GM18502 (cell line): ENCODE results near the gene CAPN15.

ENCODE experiments used
- ATAC-seq: cut with Tn5 transposase; IDR thresholded peaks from one replicate; pipeline ENCODE4 v1.9.1; 2021; ENCODE audit warnings: mild to moderate bottlenecking; ENCODE audit not compliant: unreplicated experiment, poor library complexity

Gene CAPN15

DNA sequence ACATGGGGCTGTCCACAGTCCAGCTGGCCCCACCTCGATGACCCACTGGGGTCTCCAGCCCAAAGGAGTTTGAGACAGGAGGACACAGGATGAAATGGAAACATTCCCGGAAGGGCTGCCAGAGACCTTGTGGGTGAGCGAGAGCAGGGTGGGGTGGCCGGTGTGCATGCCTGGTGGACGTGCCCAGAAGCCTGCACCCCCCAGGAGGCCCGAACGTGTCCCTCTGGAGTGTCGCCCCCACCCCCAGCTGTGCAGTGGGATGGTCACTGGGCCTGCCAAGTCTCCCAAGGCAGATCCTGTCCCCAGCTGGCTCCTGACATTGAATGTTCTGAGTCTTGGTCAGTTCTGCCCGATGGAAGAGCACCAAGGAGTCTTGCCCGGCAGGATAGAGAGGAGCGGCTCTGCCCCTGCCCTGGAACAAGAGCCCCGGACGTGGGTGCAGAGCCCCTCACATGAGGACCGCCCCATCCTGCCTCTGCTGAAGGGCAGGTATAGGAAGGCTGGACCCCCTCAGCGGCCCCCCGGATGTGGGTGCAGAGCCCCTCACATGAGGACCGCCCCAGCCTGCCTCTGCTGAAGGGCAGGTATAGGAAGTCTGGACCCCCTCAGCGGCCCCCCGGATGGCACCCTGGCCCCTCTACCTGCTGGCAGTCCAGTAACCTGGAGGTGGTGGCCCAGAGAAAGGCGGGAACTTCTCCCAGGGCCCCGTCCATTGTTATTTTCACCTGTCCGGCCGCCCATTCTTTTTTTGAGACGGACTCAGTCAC lies 3.1 kb upstream of the CAPN15 start:
- ATAC-seq: no peak

DNA sequence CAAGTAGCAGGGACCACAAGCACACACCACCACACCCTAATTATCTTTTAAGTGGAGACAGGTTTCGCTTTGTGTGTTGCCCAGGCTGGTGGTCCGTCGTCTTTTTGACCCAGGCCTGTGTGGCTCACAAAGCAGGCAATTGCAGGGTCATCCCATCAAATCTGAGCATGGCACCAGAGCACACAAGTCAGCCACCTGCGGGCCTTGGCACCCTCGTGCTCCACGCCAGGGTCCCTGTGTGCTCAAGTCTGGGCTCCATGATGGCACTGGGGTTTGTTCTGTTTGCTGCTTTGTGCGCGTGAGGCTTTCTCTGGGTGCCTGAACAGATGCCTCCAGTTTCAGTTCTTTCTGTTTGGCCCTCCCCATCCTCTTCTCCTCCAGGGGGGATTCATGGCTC lies 2.4 kb upstream of the CAPN15 start:
- no peak for ATAC-seq

DNA sequence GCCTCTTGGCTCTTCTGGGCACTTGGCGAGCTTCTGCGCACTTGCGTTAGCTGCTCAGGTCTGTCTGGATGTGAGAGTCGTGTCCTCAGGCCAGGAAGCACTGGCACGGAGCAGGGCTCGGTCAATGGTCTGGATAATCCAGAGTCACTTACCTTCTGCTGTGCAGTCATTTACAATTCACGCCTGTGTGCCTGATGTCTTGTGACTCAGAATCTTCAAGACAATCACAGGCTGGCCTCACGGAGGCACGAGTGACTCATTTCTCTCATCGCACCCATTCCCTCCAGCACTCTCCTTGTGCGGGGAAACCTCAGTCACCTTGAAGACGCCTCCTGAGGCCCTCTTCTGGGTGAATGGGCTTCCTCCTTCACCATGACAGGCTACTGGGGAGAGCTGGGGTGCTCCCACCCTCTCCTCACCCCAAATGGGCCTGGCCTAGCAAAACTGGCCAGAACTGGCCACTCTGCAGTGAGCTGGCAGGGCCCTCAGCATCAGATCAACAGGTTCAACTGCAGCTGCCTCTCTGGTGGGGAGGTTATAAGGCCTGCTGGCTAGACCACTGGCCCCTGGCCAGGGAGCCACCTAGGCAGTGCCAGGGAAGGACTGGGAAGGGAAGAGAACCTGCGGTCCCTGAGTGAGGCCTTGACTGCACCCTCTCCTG lies 1.9 kb upstream of the CAPN15 start:
- no peak for ATAC-seq

DNA sequence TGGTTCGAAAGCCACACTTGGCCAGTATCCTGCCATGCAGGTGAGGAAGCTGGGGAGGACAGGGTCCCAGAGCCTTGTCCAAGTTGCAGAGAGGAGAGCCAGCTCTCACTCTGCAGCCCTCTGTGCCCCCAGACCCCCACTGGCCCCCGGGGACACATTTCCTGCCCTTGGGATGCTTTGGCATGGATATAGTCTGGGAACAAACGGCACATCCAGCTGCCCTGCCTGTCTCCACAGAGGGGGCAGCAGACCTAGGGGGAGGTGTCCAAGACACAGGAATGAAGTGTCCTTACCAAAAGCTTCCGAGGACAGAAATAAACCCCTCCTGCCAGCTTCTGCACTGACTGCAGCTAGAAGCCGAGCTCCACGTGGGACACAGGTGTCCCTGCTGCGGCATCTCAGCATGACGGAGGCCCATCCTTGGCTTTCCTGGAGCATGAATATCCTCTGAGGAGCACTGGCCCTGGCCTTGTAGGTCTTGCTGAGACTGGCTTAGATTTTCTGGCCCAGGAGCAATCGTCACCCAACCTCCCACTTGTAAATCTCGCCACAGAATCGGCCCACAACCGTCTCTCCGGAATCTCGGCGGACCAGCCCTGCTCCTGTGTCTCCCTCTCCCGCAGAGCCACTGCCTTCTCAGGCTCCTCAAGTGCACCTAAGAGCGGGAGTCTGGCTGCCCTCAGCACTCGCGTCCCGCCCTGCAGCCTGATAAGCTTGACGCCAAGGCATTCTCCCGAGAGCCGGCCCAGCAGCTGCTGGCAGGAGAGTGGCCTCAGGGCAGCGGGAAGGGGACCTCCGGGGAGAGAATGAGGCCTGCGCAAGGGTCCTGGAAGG lies 1.1 kb upstream of the CAPN15 start:
- ATAC-seq: no peak

DNA sequence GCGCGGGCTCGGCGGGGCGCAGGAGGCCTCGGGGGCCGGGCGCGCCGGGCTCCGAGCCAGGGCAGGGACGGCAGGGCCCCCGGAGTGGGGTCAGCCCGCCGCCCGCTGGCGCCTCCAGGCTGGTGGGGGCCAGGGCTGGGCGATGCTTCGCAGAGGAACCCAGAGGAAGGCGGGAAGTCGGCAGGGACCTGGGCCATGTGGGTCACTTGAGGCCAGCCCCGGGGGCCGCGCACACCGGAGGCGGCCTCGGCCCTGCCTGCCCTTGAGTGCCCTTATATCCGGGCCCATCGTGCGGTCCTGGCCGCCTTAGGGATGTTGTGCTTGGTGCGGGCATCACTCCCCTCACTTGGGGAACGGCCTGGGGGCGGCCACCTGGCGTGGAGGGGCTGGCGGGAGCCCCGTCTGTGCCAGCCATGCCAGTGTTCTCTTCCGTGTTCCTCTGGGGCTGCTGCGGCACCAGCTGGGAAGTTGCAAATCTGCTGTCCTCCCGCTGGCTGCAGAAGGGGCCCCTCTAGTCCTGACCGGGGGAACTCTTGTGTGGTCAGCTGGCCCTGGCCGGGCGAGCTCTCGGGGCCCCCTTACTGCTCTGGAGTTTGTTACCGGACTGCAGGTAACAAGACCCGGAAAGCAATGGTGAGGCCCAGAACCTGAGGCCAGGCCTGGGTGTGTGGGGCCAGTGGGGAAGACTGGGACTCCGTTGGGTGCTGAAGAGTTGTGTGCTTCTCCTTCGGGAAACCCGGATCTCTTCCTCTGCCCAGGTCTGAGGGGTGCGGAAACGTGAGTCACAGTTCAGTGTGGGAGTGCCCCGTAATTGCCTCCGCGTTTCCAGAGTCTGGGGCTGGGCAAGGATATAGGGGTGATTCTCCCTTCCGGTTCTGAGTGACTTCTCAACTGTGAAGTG lies 849 bp downstream of the CAPN15 start:
- ATAC-seq: peak; percentile 11

DNA sequence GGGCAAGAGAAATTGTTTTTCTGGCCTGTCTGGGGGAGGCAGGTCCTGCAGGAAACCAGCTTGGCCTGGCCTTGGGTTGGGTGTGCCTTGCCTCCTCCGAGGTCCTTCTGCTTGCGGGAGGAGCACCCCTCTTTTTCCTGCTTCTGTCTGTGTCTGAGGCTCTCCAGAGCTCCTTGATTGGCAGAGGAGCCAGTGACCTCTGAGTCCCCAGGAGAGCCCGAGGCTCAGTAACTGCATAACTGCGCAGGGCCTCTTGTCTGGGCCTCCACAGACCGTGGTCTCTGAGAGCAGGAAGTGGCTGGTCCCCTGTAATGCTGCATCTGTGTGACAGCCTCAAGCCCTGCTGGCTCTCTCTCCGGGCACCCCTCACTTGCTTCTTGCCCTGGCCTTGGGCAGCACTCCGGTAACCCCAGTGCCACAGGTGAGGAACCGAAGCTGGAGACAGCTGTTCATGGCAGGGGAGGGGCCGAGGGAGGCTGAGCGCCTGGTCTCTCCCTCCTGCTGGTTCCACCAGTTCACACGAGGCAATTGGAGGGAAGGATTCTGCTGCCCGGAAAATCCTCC lies 1.6 kb downstream of the CAPN15 start:
- no peak for ATAC-seq

DNA sequence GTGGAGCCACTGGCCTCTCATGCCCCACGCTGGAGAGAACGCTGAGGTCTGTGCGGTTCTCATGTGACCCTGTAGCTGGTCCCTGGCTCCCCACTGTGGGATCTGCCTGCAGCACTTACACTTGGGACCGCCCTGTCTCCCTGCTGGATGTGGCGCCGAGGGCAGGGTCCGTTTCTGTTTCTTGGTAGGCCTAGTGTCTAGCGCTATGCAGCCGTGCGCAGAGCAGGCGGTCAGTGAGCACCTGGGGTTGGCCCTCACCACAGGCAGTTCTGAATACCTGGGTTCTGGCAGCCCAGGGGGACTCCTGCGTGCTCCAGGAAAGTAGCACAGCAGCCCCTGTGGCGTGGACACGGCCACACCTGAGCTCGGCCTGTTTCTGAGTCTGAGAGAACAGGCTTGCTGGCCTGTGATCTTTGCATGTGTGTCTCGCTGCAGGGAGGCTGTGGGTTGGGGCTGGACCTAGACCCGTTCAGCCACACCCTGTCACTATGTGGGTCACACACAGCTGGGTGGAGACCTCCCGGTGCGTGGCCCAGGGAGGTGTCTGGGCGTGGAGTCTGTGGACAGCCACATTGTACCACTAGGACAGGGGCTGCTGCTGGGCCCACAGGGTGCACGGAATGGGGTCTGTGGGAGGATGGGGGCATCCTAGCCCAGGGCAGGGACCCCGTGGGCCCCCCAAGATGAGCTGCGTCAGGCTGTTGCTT lies 2.8 kb downstream of the CAPN15 start:
- ATAC-seq: no peak

DNA sequence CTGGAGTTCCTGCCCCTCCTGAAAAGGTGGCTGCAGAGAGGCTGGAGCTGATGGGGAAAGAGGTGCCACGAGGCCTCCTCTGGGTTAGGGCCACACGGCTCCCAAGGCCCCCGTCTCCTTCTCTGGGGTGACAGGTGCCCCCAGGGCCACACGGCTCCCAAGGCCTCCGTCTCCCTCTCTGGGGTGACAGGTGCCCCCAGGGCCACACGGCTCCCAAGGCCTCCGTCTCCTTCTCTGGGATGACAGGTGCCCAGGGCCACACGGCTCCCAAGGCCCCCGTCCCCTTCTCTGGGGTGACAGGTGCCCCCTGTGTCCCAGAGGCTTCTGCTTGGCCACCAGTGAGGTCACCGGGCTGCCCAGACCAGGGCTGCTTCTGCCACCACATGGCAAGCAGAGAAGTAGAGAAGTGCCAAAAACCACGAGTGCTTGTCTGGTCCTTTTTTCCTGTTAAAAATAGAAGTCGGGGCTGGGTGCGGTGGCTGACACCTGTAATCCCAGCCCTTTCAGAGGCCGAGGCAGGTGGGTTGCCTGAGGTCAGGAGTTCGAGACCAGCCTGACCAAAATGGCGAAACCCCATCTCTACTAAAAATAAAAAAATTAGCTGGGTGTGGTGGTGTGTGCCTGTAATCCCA lies 4.1 kb downstream of the CAPN15 start:
- ATAC-seq: no peak

DNA sequence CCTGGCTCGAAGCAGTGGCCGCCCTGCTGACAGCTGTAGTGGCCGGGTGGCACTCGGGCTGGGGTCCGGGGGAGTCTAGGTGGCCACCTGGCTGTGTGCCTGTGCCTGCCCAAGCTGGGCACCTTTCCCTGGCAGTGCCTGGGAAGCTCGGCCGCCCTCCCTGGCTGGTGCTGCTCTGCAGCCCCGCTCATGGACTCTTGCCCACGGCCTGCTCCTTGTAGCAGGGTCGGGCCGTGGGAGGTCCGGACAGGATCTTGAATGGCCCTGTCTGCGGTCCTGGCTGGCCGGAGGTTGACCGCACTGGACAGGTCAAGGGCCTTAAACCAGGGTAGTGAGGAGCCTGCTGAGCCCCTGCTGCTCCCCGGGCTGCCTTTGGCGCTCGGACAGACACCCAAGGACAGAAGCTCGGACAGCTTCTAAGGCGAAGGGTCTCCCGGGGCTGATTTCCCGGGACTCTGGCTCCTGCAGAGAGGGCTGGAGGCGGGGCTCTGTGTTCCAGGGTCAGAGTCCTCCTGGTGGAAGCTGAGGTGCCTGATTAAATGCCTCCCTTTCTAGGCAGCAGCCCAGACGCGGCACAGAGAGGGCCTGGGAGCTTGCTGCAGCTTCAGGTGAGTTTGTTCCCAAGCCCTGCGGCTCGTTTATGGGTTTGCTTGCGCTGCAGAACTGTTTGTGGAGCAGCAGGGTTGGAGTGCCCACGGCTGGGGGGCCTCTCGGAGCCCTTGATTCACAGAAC lies 6.0 kb downstream of the CAPN15 start:
- no peak for ATAC-seq

DNA sequence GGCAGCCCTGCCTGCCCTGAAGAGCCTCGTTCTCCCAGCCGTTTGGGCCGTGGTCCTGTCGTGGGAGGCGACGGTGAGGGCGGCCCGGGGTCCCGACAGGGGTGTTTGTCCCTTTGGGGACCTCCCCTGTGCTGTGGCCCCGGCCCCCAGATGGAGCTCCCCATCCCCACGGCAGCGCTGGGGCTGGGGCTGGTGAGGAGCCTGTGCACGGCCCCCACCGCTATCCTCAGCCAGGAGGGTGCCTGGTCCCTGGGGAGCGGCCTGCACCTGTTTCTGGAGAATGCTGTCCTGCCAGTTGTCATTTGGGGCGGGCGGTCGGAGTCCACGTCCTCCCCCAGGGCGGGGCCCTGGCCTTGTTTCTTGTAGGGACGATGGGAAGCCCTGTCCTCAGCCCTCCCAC lies 6.6 kb downstream of the CAPN15 start:
- no peak for ATAC-seq

DNA sequence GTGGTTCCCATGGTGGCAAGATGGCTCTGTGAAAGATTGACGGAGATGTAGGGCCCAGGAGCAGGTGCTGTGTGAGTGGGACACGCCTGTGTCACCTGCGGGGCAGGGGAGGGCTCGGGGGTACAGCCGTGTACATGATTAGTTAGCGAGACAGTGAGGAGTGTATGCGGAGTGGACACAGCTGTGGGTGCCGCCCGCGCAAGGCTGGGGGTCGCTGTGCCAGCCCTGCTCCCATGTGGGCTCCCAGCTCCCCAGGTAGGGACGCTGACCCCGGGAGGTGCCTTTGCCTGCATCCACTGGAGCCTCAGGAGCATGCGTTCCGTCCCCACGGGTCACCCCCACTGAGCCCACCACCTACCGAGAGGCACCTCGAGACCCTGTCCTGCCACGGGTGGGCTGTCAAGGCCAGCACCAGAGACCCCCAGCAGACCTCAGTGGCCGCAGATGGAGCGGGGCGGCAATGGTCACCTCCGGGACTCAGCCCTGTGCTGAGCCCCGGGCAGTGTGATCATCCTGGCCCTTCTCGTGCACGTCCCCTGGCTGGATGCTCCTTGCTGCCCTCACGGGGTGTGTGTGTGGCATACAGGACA lies 7.4 kb downstream of the CAPN15 start:
- ATAC-seq: no peak

DNA sequence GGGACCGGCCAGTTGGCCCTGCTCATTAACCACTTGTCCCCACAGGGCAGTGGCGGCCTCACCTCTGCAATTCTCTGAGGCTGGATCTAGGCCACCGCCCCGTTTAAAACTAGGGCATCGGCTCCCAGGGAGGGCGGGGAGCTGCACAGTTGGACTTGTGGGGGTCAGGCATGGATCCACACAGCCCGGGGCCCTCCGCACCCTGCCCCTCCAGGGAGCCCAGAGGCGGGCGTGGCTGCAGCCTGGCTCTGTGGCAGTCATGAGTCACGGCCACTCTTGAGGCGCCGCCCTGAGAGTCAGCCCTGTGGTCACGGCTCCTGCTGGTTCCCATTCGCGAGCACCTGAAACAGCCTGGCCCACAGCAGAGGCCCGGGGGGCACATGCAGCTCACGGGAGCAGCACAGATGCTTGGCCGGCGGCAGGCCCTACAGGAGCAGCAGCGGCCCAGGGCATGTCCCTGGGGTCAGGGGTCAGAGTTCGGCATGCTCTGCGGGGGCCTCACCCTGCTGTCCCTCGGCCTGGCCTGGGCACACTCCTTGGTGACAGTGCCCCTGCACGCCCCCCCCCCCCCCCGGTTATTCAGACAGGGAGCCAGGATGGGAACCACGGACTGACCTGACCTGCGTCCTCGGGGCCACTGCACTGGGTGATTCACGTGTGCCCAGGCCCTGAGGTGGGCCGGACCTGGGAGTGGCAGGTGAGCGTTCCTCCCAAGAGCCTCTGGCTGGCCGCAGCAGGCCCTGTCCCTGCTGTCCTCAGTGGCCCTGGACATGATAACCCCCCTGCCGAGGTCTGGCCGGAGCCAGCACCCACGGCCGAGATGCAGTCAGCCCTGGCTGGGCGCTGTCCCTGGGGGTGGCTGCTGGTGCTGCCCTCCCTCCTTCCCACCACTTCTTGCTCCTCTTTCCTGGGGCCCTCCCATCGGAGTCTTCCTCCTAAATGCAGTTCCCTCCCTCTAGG lies 8.2 kb downstream of the CAPN15 start:
- ATAC-seq: no peak

DNA sequence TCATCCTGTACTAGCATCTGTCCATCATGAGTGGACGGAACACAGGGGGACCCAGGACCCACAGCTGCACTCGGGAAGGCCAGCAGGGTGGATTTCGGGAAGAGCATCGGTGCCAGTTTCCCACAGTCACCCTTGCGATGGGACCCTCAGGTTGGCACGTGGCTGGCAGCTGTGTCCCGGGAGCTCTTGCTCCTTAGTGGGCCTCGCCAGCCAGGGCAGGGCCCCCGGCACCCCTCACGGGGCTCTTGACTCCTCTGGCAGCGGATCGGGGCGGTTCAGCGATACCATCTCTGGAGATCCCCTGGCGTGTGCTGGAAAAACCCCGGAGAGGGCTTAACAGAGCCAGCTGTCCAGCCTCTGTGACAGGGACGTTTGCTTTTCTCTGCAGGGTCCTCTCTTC lies 9.2 kb downstream of the CAPN15 start:
- no peak for ATAC-seq

DNA sequence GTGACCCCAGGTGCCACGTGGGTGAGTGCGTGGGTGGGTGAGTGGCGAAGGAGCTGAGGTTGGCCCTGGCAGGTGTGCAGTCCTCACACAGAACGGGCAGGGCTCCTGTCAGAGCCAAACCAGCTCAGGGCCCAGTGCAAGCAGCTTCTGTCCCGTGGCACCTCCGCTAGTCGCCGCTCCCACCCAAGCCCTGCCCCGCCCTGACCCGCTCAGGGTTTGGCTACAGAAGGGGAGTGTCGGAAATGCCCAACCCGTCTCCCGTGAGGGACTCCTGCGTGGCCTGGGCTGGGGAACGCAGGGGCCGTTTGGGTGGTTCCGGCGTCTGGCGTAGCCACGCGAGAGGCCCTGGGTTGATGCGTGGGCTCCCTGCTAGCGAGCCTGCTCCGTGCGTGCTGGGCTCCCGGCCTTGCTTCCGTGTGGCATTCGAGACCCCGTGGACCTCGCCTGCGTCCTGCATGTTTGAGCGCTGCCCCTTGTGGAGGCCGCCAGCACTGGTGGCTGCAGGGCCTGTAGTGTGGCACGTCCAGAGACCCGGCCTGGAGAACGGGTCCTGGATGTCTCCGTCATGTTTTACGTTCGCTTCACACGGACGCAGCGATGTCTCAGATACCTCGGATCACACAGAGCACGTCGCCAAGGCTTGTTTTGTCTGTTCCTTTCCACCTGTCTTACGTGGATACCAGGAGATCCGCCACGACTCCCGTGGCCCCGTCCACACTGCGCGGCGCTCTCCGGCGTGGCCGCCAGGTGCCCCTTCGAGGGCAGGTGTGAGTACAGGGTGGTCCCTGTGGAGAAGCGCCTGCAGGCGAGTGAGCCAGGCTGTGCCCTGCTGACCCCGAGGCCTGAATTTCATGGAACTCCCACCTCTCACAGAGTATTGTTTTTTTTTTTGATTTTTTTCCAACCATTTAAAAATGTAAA lies 10.2 kb downstream of the CAPN15 start:
- ATAC-seq: no peak

DNA sequence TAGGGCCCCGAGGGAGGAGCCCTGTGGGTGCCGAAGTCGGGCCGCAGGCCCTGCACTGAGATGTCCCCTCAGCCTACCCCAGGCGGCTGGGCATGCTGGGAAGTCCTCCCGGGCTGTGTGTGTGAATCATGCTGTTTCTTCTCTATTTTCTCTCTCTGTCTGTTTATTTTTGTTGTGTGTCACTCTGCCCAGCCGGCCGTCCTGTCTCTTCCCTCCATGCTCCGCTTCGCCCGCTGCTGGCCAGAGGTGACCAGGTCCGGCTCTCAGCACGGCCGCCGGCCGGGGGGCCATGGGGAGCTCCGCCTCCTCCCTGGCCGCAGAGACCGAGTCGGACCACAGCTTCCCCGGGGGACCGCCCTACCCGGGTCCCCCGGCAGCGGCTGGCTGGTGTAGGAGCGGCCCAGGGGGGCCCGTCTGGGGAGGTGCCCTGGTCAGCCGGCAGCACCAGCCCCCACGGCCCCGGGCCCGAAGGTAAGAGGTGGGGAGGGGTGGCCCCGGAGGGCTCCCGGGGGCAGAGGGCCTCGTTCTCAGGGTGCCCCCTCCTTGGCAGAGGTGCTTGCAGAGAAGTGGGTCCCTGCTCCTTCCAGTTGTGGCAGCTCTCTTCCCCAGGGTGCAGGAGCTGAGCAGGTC lies 12.5 kb downstream of the CAPN15 start:
- no peak for ATAC-seq
